Activated T-cell treated with anti-CD3 and anti-CD28 coated beads, Interleukin-2, amount 50 U/mL, for 24 hours (primary cell): Measurements from ENCODE around the gene SVEP1.

ENCODE experiments used
- DNase-seq: peaks from one replicate; pipeline ENCODE4 v3.0.0-alpha.2; 2020
- H3K27ac Mint-ChIP-seq: 2 replicates; pipeline ENCODE4 v1.8.0; 2020; ENCODE audit warnings: mild to moderate bottlenecking, mixed read lengths
- H3K27me3 Mint-ChIP-seq: 2 replicates; pipeline ENCODE4 v1.8.0; 2020; ENCODE audit warnings: mixed read lengths
- H3K36me3 Mint-ChIP-seq: 2 replicates; pipeline ENCODE4 v1.8.0; 2020; ENCODE audit warnings: low read depth, mixed read lengths
- H3K4me1 Mint-ChIP-seq: 2 replicates; pipeline ENCODE4 v1.8.0; 2020; ENCODE audit warnings: low read depth, mixed read lengths
- H3K4me3 Mint-ChIP-seq: 2 replicates; pipeline ENCODE4 v1.8.0; 2020; ENCODE audit warnings: mild to moderate bottlenecking, moderate library complexity, mixed read lengths
- H3K9me3 Mint-ChIP-seq: 2 replicates; pipeline ENCODE4 v1.8.0; 2020; ENCODE audit warnings: mixed read lengths

The SVEP1 gene

GRCh38 chr9:110521206-110521605, 58.3 kb downstream of the SVEP1 start:
- Mint-ChIP-seq H3K36me3 (no peaks in the 10 kb centered on the region), H3K27ac (no peak overlapping the region), H3K27me3 (no peaks in the 10 kb centered on the region), H3K4me3 (no peak overlapping the region), H3K9me3 (no peaks in the 10 kb centered on the region), H3K4me1 (no peaks in the 10 kb centered on the region)
- no peak for DNase-seq

- Mint-ChIP-seq H3K27ac (no peak overlapping the region), H3K36me3 (no peaks in the 10 kb centered on the region), H3K4me3 (no peak overlapping the region), H3K4me1 (no peaks in the 10 kb centered on the region), H3K27me3 (no peaks in the 10 kb centered on the region), H3K9me3 (no peaks in the 10 kb centered on the region)
- no peak for DNase-seq
Observed at GRCh38 chr9:110520120-110520701, 59.3 kb downstream of the SVEP1 start.

- DNase-seq, result no peak
- Mint-ChIP-seq H3K4me1 (no peaks in the 10 kb centered on the region), H3K4me3 (no peak overlapping the region), H3K36me3 (no peaks in the 10 kb centered on the region), H3K27me3 (peaks cover 4% of the 10 kb centered on the region), H3K27ac (no peak overlapping the region), H3K9me3 (no peaks in the 10 kb centered on the region)
Observed at GRCh38 chr9:110517483-110517882, 62.1 kb downstream of the SVEP1 start.

GRCh38 chr9:110514897-110515296, 64.6 kb downstream of the SVEP1 start:
- Mint-ChIP-seq H3K27me3 (peaks cover 4% of the 10 kb centered on the region), H3K27ac (no peak overlapping the region), H3K36me3 (no peaks in the 10 kb centered on the region), H3K9me3 (no peaks in the 10 kb centered on the region), H3K4me1 (no peaks in the 10 kb centered on the region), H3K4me3 (no peak overlapping the region)
- DNase-seq, result no peak

- Mint-ChIP-seq H3K9me3 (no peaks in the 10 kb centered on the region), H3K27me3 (peaks cover 4% of the 10 kb centered on the region), H3K27ac (no peak overlapping the region), H3K4me1 (no peaks in the 10 kb centered on the region), H3K4me3 (no peak overlapping the region), H3K36me3 (no peaks in the 10 kb centered on the region)
- no peak for DNase-seq
Observed at GRCh38 chr9:110512817-110513216, 66.7 kb downstream of the SVEP1 start.

GRCh38 chr9:110509792-110510191, 69.7 kb downstream of the SVEP1 start:
- H3K9me3 Mint-ChIP-seq, result no peaks in the 10 kb centered on the region
- H3K27ac Mint-ChIP-seq, result no peak overlapping the region
- H3K4me3 Mint-ChIP-seq, result no peak overlapping the region
- DNase-seq, result no peak
- no peaks in the 10 kb centered on the region for H3K36me3 Mint-ChIP-seq
- no peaks in the 10 kb centered on the region for H3K4me1 Mint-ChIP-seq
- peaks cover 7% of the 10 kb centered on the region for H3K27me3 Mint-ChIP-seq

- Mint-ChIP-seq H3K27ac (no peak overlapping the region), H3K4me3 (no peak overlapping the region), H3K4me1 (no peaks in the 10 kb centered on the region), H3K27me3 (peaks cover 3% of the 10 kb centered on the region), H3K9me3 (no peaks in the 10 kb centered on the region), H3K36me3 (no peaks in the 10 kb centered on the region)
- no peak for DNase-seq
Observed at GRCh38 chr9:110502842-110503241, 76.7 kb downstream of the SVEP1 start.

- no peak for DNase-seq
- H3K27me3 Mint-ChIP-seq, result no peaks in the 10 kb centered on the region
- H3K4me3 Mint-ChIP-seq, result no peak overlapping the region
- no peak overlapping the region for H3K27ac Mint-ChIP-seq
- no peaks in the 10 kb centered on the region for H3K36me3 Mint-ChIP-seq
- H3K9me3 Mint-ChIP-seq, result no peaks in the 10 kb centered on the region
- H3K4me1 Mint-ChIP-seq, result no peaks in the 10 kb centered on the region
Observed at GRCh38 chr9:110499608-110500007, 79.9 kb downstream of the SVEP1 start.

GRCh38 chr9:110487196-110487595, 92.3 kb downstream of the SVEP1 start:
- no peaks in the 10 kb centered on the region for H3K36me3 Mint-ChIP-seq
- no peak for DNase-seq
- H3K27me3 Mint-ChIP-seq, result no peaks in the 10 kb centered on the region
- no peaks in the 10 kb centered on the region for H3K4me1 Mint-ChIP-seq
- no peaks in the 10 kb centered on the region for H3K9me3 Mint-ChIP-seq
- no peak overlapping the region for H3K4me3 Mint-ChIP-seq
- H3K27ac Mint-ChIP-seq, result no peak overlapping the region

- DNase-seq, result no peak
- Mint-ChIP-seq H3K4me1 (no peaks in the 10 kb centered on the region), H3K27ac (no peak overlapping the region)
Observed at GRCh38 chr9:110486218-110486617, 93.3 kb downstream of the SVEP1 start.

GRCh38 chr9:110479481-110479880, 100.1 kb downstream of the SVEP1 start:
- DNase-seq, result no peak
- Mint-ChIP-seq H3K4me3 (no peak overlapping the region), H3K4me1 (no peaks in the 10 kb centered on the region), H3K9me3 (no peaks in the 10 kb centered on the region), H3K27ac (no peak overlapping the region), H3K36me3 (no peaks in the 10 kb centered on the region), H3K27me3 (no peaks in the 10 kb centered on the region)

More at GRCh38 chr9:110486218-110486617, 93.3 kb downstream of the SVEP1 start:
- no peaks in the 10 kb centered on the region for H3K36me3 Mint-ChIP-seq
- no peaks in the 10 kb centered on the region for H3K9me3 Mint-ChIP-seq
- no peak overlapping the region for H3K4me3 Mint-ChIP-seq
- H3K27me3 Mint-ChIP-seq, result no peaks in the 10 kb centered on the region

- Mint-ChIP-seq H3K4me1 (no peaks in the 10 kb centered on the region), H3K27me3 (no peaks in the 10 kb centered on the region), H3K4me3 (no peak overlapping the region), H3K36me3 (no peaks in the 10 kb centered on the region), H3K27ac (no peak overlapping the region), H3K9me3 (no peaks in the 10 kb centered on the region)
- no peak for DNase-seq
Observed at GRCh38 chr9:110476251-110476650, 103.3 kb downstream of the SVEP1 start.

GRCh38 chr9:110472111-110472510, 107.4 kb downstream of the SVEP1 start:
- no peak for DNase-seq
- Mint-ChIP-seq H3K9me3 (no peaks in the 10 kb centered on the region), H3K27me3 (no peaks in the 10 kb centered on the region), H3K36me3 (no peaks in the 10 kb centered on the region), H3K4me1 (no peaks in the 10 kb centered on the region), H3K4me3 (no peak overlapping the region), H3K27ac (no peak overlapping the region)

- Mint-ChIP-seq H3K36me3 (no peaks in the 10 kb centered on the region), H3K9me3 (no peaks in the 10 kb centered on the region), H3K4me3 (no peak overlapping the region)
Observed at GRCh38 chr9:110468950-110469349, 110.6 kb downstream of the SVEP1 start.

GRCh38 chr9:110465190-110465589, 114.4 kb downstream of the SVEP1 start:
- Mint-ChIP-seq H3K9me3 (no peaks in the 10 kb centered on the region), H3K27ac (no peak overlapping the region), H3K4me1 (peaks cover 1% of the 10 kb centered on the region), H3K4me3 (no peak overlapping the region), H3K27me3 (no peaks in the 10 kb centered on the region), H3K36me3 (no peaks in the 10 kb centered on the region)
- DNase-seq, result no peak

More at GRCh38 chr9:110468950-110469349, 110.6 kb downstream of the SVEP1 start:
- DNase-seq, result no peak
- Mint-ChIP-seq H3K27me3 (no peaks in the 10 kb centered on the region), H3K27ac (no peak overlapping the region), H3K4me1 (peaks cover 1% of the 10 kb centered on the region)

GRCh38 chr9:110464321-110464720, 115.2 kb downstream of the SVEP1 start:
- H3K9me3 Mint-ChIP-seq, result no peaks in the 10 kb centered on the region
- peaks cover 1% of the 10 kb centered on the region for H3K4me1 Mint-ChIP-seq
- no peak overlapping the region for H3K27ac Mint-ChIP-seq
- H3K4me3 Mint-ChIP-seq, result no peak overlapping the region
- no peak for DNase-seq
- no peaks in the 10 kb centered on the region for H3K36me3 Mint-ChIP-seq
- no peaks in the 10 kb centered on the region for H3K27me3 Mint-ChIP-seq
